GF-D8 (cell line): ENCODE measurements around the gene MYO5C.
"Not testable (repeated sequence)": the region's sequence is repeated elsewhere in the genome, so short reads cannot be mapped to it uniquely, and the experiment has no call there.

ENCODE experiments used
- DNase-seq: peaks from one replicate; lab custom pipeline; 2025; lab: John Stamatoyannopoulos, UW

The MYO5C gene

GRCh38 chr15:52172869-52173268 lies 122.7 kb downstream of the MYO5C start:
- DNase-seq = no peak

- no peak for DNase-seq
Measured at GRCh38 chr15:52171807-52172206, 123.8 kb downstream of the MYO5C start.

GRCh38 chr15:52171386-52171785 lies 124.2 kb downstream of the MYO5C start:
- DNase-seq = no peak

GRCh38 chr15:52170199-52170598 lies 125.4 kb downstream of the MYO5C start:
- DNase-seq = not testable (repeated sequence)

- DNase-seq = not testable (repeated sequence)
Measured at GRCh38 chr15:52165494-52166131, 130.0 kb downstream of the MYO5C start.

- no peak for DNase-seq
Measured at GRCh38 chr15:52164631-52165265, 130.9 kb downstream of the MYO5C start.

- no peak for DNase-seq
Measured at GRCh38 chr15:52163321-52164190, 132.0 kb downstream of the MYO5C start.

- DNase-seq = no peak
Measured at GRCh38 chr15:52162876-52163275, 132.7 kb downstream of the MYO5C start.

- no peak for DNase-seq
Measured at GRCh38 chr15:52162260-52162659, 133.3 kb downstream of the MYO5C start.

GRCh38 chr15:52161406-52161966 lies 134.1 kb downstream of the MYO5C start:
- no peak for DNase-seq

GRCh38 chr15:52159645-52160044 lies 136.0 kb downstream of the MYO5C start:
- DNase-seq = no peak

GRCh38 chr15:52158084-52158765 lies 137.4 kb downstream of the MYO5C start:
- DNase-seq = no peak

- no peak for DNase-seq
Measured at GRCh38 chr15:52155878-52156277, 139.7 kb downstream of the MYO5C start.

GRCh38 chr15:52154896-52155865 lies 140.4 kb downstream of the MYO5C start:
- DNase-seq = no peak

- no peak for DNase-seq
Measured at GRCh38 chr15:52153900-52154895, 141.4 kb downstream of the MYO5C start.

- DNase-seq = no peak
Measured at GRCh38 chr15:52151353-52151752, 144.3 kb downstream of the MYO5C start.

- no peak for DNase-seq
Measured at GRCh38 chr15:52150871-52151270, 144.7 kb downstream of the MYO5C start.

GRCh38 chr15:52150043-52150825 lies 145.4 kb downstream of the MYO5C start:
- no peak for DNase-seq

- no peak for DNase-seq
Measured at GRCh38 chr15:52148403-52148802, 147.2 kb downstream of the MYO5C start.
